Right lobe of liver (tissue), 6 donors: ENCODE results near the gene ALDH1A3. TPM values are rescaled to one million over a fixed set of nuclear protein-coding genes. Genes with fewer than 3 reads are reported as not detected.

Experiments used
- ATAC-seq, 4 donors: fragments of 200-7000 bp; cut with Tn5 transposase; one replicate each; pipeline ENCODE4 v1.9.1; 2020; ENCODE audit warnings: mild to moderate bottlenecking in 4 of 4, moderate library complexity in 4 of 4
- DNase-seq, 3 donors: peaks; one replicate each; pipeline ENCODE4 v3.0.0-alpha.2; 2020
- H3K27ac ChIP-seq, 3 donors: fragments of 200-600 bp; one replicate each; pipeline ENCODE4 v1.8.0; 2022
- H3K27me3 ChIP-seq, 2 donors: fragments of 200-600 bp; one replicate each; pipeline ENCODE4 v1.8.0; 2022
- H3K36me3 ChIP-seq, 4 donors: fragments of 200-600 bp; sonication (generic) in 1 of 4; one replicate each; pipeline versions ENCODE4 v1.5.1 to v1.8.0; 2017 to 2022; ENCODE audit warnings: control low read depth in 1 of 4
- H3K4me1 ChIP-seq, 4 donors: fragments of 200-600 bp; sonication (generic) in 1 of 4; one replicate each; pipeline versions ENCODE4 v1.5.1 to v1.8.0; 2017 to 2022; ENCODE audit warnings: control low read depth in 1 of 4
- H3K4me3 ChIP-seq, 3 donors: fragments of 200-600 bp; one replicate each; pipeline ENCODE4 v1.8.0; 2022
- H3K9me3 ChIP-seq, 4 donors: fragments of 200-600 bp; sonication (generic) in 1 of 4; one replicate each; pipeline versions ENCODE4 v1.5.1 to v1.8.0; 2017 to 2022; ENCODE audit warnings: control low read depth in 1 of 4
- CTCF ChIP-seq, 4 donors: fragments of 200-600 bp in 3 of 4; fragments of 450-650 bp in 1 of 4; IDR thresholded peaks; one replicate each; pipeline versions ENCODE4 v1.5.1 to v1.8.0; 2016 to 2022; ENCODE audit warnings: antibody characterized with exemption in 4 of 4, mild to moderate bottlenecking in 2 of 4
- POLR2A ChIP-seq: fragments of 450-650 bp; IDR thresholded peaks from one replicate; pipeline ENCODE4 v1.6.1; 2017; ENCODE audit warnings: antibody characterized with exemption, mild to moderate bottlenecking
- WGBS: methylation state at CpG from one replicate; pipeline ENCODE4 v1.1.6; 2018; ENCODE audit warnings: low coverage, low lambda C conversion rate; ENCODE audit not compliant: insufficient coverage; ENCODE audit errors: missing lambda C conversion rate; 5-methylcytosine and 5-hydroxymethylcytosine counted together
- intact Hi-C, 2 donors: fragments of 100-400 bp; cut with DNase I; formaldehyde crosslinking; loops; one replicate each; pipeline versions ENCODE4 v1.11.2 to v1.14.1; 2022
- total RNA-seq, 6 experiments: library from RNA; depleted of rRNA in 2 of 6; stranded (reverse); fragments of >200 nt in 2 of 6; fragmentation: NEBNext Ultra II Directional in 3 of 6; extraction: Animal tissue kit (Norgen Biotek cat#: 25700) in 3 of 6; gene quantifications; one replicate each; pipeline versions ENCODE4 v1.1.0 to v1.2.4, GENCODE V29; 2016 to 2023
- donor health status: DM: no; HTN: yes; CAD: no.
- donor health status: DM: no; HTN: no; CAD: no.
- donor health status: DM: no; HTN: no; CAD: no.
- donor health status: DM: no; HTN: yes; CAD: no.
- donor health status: DM: no; HTN: yes; CAD: no.

ALDH1A3 gene
- total RNA-seq, 6 experiments from 2014 or later, result 1.6 to 7.8 (median 4.2) TPM

- no peak for ATAC-seq
- H3K9me3 ChIP-seq, result no peaks in the 10 kb centered on the region
These were observed 44.3 kb downstream of the ALDH1A3 start for GRCh38 chr15:100923902-100924301.

GRCh38 chr15:100924436-100924835 is 44.8 kb downstream of the ALDH1A3 start:
- Histone ChIP-seq H3K4me3 (no peak overlapping the region), H3K4me1 (no peaks in the 10 kb centered on the region), H3K27me3 (no peaks in the 10 kb centered on the region), H3K36me3 (no peaks in the 10 kb centered on the region), H3K27ac (no peak overlapping the region), H3K9me3 (no peaks in the 10 kb centered on the region)
- ATAC-seq (no peak), DNase-seq (no peak)
- TF ChIP-seq POLR2A, result no peak
- TF ChIP-seq CTCF (IDR thresholded peaks at IDR 0.05), result no peak
- intact Hi-C loops, result loop anchor here (10.0 kb wide), 2 partner anchors 80 to 340 kb away; no protein-coding TSS in a partner anchor
- WGBS, result 72% methylated on average over 8 of the region's 11 CpGs

More at GRCh38 chr15:100923902-100924301, 44.3 kb downstream of the ALDH1A3 start:
- Histone ChIP-seq H3K4me3 (no peak overlapping the region), H3K27ac (no peak overlapping the region), H3K27me3 (no peaks in the 10 kb centered on the region), H3K4me1 (no peaks in the 10 kb centered on the region), H3K36me3 (no peaks in the 10 kb centered on the region)
- no peak for DNase-seq
- intact Hi-C loops, result loop anchor here (10.0 kb wide), 2 partner anchors 81 to 341 kb away; no protein-coding TSS in a partner anchor
- TF ChIP-seq POLR2A (no peak), CTCF (IDR thresholded peaks at IDR 0.05) (no peak)
- 62% methylated on average over 5 of the region's 5 CpGs for WGBS

GRCh38 chr15:100925480-100925879 is 45.8 kb downstream of the ALDH1A3 start:
- H3K4me3 ChIP-seq, result no peak overlapping the region
- intact Hi-C loops, result loop anchor here (10.0 kb wide), 2 partner anchors 79 to 339 kb away; no protein-coding TSS in a partner anchor
- no peak for TF ChIP-seq CTCF (IDR thresholded peaks at IDR 0.05)
- no peak for TF ChIP-seq POLR2A
- WGBS, result 59% methylated on average over 8 of the region's 8 CpGs
- no peaks in the 10 kb centered on the region for H3K36me3 ChIP-seq
- no peaks in the 10 kb centered on the region for H3K9me3 ChIP-seq
- no peaks in the 10 kb centered on the region for H3K4me1 ChIP-seq
- ATAC-seq, result no peak
- no peaks in the 10 kb centered on the region for H3K27me3 ChIP-seq
- no peak for DNase-seq
- H3K27ac ChIP-seq, result no peak overlapping the region

GRCh38 chr15:100926258-100926657 is 46.6 kb downstream of the ALDH1A3 start:
- H3K4me3 ChIP-seq, result no peak overlapping the region
- 74% methylated on average over 6 of the region's 11 CpGs for WGBS
- no peaks in the 10 kb centered on the region for H3K9me3 ChIP-seq
- intact Hi-C loops, result loop anchor here (10.0 kb wide), 2 partner anchors 79 to 339 kb away; no protein-coding TSS in a partner anchor
- no peak overlapping the region for H3K27ac ChIP-seq
- no peaks in the 10 kb centered on the region for H3K36me3 ChIP-seq
- H3K4me1 ChIP-seq, result no peaks in the 10 kb centered on the region
- ATAC-seq, result no peak
- DNase-seq, result no peak
- no peak for TF ChIP-seq POLR2A
- TF ChIP-seq CTCF (IDR thresholded peaks at IDR 0.05), result no peak
- no peaks in the 10 kb centered on the region for H3K27me3 ChIP-seq
